Ishikawa (cell line): ENCODE data around the gene MAD1L1.
A peak's percentile ranks its signal among the peaks of the same experiment; 100 is the strongest.

Source experiments
- CEBPB ChIP-seq: IDR thresholded peaks from 2 replicates; pipeline ENCODE4 v1.6.1; 2012
- CREB1 ChIP-seq: IDR thresholded peaks from 2 replicates; pipeline ENCODE4 v1.6.1; 2012; ENCODE audit warnings: low read depth
- EGR1 ChIP-seq: IDR thresholded peaks from 2 replicates; pipeline ENCODE4 v1.6.1; 2012
- EP300 ChIP-seq: IDR thresholded peaks from 2 replicates; pipeline ENCODE4 v1.6.1; 2012; ENCODE audit warnings: borderline replicate concordance
- FOXM1 ChIP-seq: IDR thresholded peaks from 2 replicates; pipeline ENCODE4 v1.6.1; 2012; ENCODE audit warnings: low read depth, borderline replicate concordance
- NFIC ChIP-seq: IDR thresholded peaks from 2 replicates; pipeline ENCODE4 v1.6.1; 2012
- RAD21 ChIP-seq: IDR thresholded peaks from 2 replicates; pipeline ENCODE4 v1.6.1; 2012; ENCODE audit warnings: low read depth
- TAF1 ChIP-seq: IDR thresholded peaks from 2 replicates; pipeline ENCODE4 v1.6.1; 2012; ENCODE audit warnings: low read depth, mild to moderate bottlenecking
- TCF12 ChIP-seq: IDR thresholded peaks from 2 replicates; pipeline ENCODE4 v1.6.1; 2012; ENCODE audit warnings: low read depth
- TEAD4 ChIP-seq: IDR thresholded peaks from 2 replicates; pipeline ENCODE4 v1.6.1; 2012
- YY1 ChIP-seq: IDR thresholded peaks from 2 replicates; pipeline ENCODE4 v1.6.1; 2012; ENCODE audit warnings: low read depth
- ZBTB7A ChIP-seq: IDR thresholded peaks from 2 replicates; pipeline ENCODE4 v1.6.1; 2012; ENCODE audit warnings: low read depth
- TF ChIP-seq, protein P1 (sequence below): IDR thresholded peaks from 2 replicates; pipeline ENCODE4 v1.6.1; 2012
- TF ChIP-seq, protein P2 (sequence below): IDR thresholded peaks from 2 replicates; pipeline ENCODE4 v1.6.1; 2012
- TF ChIP-seq, protein P3 (sequence below): IDR thresholded peaks from 2 replicates; pipeline ENCODE4 v1.6.1; 2012; ENCODE audit warnings: low read depth, mild to moderate bottlenecking

Gene MAD1L1

DNA sequence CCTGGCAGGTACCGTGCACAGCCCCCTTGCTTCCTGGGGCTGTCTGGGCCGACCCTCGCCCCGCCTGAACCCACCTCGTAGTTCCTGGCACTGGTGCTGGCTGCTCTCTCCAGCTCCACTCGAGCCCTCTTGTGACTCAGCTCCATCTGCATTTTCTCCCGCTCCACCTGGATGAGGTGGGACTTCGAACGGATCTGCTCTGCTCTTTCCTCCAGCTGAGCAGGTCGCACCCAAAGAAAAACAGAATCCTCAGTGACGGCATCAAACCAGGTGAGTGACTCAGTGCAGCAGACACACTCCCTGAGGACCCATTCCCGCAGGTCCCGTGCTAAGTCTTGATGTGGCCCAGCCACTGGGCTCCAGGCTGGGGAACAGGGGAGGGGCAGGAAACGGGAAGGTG is 7.4 kb downstream of the MAD1L1 start:
- TF ChIP-seq EGR1 = no peak
- no peak for TF ChIP-seq TAF1
- TF ChIP-seq EP300 = no peak; the same call in 1 of the 2 replicates
- TF ChIP-seq, protein P1, sequence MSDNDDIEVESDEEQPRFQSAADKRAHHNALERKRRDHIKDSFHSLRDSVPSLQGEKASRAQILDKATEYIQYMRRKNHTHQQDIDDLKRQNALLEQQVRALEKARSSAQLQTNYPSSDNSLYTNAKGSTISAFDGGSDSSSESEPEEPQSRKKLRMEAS = peak; percentile 39; the same call in 1 of the 2 replicates
- no peak for TF ChIP-seq CREB1
- TF ChIP-seq ZBTB7A = peak; percentile 73

DNA sequence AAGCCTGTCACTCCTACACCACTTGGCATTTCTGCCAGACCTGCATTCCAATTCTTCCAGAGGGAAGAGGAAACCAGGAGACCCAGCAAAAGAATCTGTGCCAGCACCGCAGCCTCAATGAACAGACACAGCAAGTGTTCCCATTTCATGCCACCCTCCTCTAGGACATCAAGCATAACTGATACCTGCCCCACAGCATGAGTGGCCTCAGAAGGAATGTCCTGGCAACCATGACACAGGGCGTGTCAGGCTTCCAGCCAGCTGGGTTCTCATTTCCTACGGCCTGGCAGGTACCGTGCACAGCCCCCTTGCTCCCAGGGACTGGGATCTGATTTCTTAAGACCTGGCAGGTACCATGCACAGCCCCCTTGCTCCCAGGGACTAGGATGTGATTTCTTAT is 7.8 kb downstream of the MAD1L1 start:
- TF ChIP-seq CREB1 = no peak
- TF ChIP-seq TAF1 = no peak
- TF ChIP-seq CEBPB = peak; percentile 29; the same call in 1 of the 2 replicates
- peak; percentile 63; the same call in 1 of the 2 replicates for TF ChIP-seq YY1
- peak; percentile 97 for TF ChIP-seq TEAD4
- TF ChIP-seq, protein P2, sequence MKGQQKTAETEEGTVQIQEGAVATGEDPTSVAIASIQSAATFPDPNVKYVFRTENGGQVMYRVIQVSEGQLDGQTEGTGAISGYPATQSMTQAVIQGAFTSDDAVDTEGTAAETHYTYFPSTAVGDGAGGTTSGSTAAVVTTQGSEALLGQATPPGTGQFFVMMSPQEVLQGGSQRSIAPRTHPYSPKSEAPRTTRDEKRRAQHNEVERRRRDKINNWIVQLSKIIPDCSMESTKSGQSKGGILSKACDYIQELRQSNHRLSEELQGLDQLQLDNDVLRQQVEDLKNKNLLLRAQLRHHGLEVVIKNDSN = no peak
- no peak for TF ChIP-seq EGR1
- peak; percentile 98 for TF ChIP-seq NFIC
- 0 out of 2 replicates have a peak, but pooled peaks have one; percentile 59 for TF ChIP-seq FOXM1
- peak; percentile 89 for TF ChIP-seq EP300
- TF ChIP-seq TCF12 = peak; percentile 92
- TF ChIP-seq, protein P1 = peak; percentile 68
- TF ChIP-seq RAD21 = peak; percentile 8; the same call in 1 of the 2 replicates
- TF ChIP-seq, protein P3, sequence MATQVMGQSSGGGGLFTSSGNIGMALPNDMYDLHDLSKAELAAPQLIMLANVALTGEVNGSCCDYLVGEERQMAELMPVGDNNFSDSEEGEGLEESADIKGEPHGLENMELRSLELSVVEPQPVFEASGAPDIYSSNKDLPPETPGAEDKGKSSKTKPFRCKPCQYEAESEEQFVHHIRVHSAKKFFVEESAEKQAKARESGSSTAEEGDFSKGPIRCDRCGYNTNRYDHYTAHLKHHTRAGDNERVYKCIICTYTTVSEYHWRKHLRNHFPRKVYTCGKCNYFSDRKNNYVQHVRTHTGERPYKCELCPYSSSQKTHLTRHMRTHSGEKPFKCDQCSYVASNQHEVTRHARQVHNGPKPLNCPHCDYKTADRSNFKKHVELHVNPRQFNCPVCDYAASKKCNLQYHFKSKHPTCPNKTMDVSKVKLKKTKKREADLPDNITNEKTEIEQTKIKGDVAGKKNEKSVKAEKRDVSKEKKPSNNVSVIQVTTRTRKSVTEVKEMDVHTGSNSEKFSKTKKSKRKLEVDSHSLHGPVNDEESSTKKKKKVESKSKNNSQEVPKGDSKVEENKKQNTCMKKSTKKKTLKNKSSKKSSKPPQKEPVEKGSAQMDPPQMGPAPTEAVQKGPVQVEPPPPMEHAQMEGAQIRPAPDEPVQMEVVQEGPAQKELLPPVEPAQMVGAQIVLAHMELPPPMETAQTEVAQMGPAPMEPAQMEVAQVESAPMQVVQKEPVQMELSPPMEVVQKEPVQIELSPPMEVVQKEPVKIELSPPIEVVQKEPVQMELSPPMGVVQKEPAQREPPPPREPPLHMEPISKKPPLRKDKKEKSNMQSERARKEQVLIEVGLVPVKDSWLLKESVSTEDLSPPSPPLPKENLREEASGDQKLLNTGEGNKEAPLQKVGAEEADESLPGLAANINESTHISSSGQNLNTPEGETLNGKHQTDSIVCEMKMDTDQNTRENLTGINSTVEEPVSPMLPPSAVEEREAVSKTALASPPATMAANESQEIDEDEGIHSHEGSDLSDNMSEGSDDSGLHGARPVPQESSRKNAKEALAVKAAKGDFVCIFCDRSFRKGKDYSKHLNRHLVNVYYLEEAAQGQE = no peak
- TF ChIP-seq ZBTB7A = no peak; the same call in 1 of the 2 replicates

DNA sequence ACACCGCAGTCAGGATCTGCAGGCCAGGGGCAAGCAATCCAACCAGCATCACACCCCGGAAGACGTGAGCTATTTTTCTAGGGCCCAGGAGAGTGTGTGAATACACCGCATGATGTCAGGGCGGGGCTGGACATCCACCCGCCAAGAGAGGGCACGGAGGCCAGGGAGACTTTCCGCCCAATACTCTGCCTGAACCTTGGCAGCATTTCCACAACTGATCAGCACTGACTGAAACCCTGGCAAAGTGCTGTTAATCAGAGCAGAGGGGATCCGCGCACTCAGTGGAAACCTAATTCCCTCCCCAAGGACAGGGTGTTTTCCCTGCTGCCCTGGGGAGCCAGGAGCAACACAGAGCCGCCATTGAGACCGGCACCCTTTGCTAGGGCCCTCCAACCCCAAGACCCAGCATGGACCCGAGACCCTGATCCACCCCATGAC is 8.2 kb downstream of the MAD1L1 start:
- TF ChIP-seq TCF12 = no peak
- no peak for TF ChIP-seq FOXM1
- TF ChIP-seq, protein P1 = no peak
- TF ChIP-seq EGR1 = no peak
- no peak for TF ChIP-seq TEAD4
- no peak; the same call in 1 of the 2 replicates for TF ChIP-seq ZBTB7A
- TF ChIP-seq, protein P2 = no peak
- TF ChIP-seq CEBPB = no peak

DNA sequence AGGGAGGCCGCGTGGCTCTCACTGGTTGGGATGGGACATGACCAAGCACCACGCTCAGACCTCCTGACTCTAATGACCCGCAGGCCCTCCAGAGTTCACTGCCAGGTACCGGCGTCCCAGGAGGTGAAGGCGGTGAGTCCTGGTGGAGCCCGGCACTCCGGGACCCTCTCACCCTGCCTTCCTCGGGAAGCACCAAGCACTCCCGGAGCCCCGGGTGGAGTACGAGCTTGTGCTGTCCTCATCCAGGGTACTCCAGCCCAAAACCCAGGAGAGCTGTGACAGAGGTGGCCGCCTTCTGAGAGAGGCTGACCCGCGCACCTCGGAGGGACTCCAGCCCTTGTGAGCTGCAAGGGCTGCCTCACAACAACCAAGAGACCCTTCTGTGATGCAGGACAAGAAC is 9.4 kb downstream of the MAD1L1 start:
- TF ChIP-seq TEAD4 (no peak), YY1 (no peak), RAD21 (no peak)
- TF ChIP-seq, protein P3 = no peak

DNA sequence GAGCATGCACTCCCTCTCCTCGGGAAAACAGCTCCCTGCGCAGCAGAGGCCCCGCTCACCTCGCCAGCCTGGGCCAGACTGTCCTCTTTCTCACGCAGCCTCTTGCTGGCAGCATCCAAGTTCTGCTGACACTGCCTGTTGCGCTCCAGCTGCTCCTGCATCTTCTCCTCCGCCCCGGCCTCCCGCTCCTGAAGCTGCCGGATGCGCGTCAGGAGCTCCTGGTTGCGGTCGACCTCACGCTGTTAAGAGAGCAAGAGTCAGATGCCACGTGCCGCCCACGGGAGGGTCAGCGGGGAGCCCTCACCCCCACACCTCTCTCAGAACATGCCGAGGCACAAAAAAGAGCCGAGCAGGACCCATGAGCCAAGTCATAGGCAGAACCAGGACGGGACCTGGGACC is 10.2 kb downstream of the MAD1L1 start:
- TF ChIP-seq, protein P3 = no peak
- TF ChIP-seq TCF12 = no peak
